ENCODE results near the gene DDC.

The DDC gene, protein sequence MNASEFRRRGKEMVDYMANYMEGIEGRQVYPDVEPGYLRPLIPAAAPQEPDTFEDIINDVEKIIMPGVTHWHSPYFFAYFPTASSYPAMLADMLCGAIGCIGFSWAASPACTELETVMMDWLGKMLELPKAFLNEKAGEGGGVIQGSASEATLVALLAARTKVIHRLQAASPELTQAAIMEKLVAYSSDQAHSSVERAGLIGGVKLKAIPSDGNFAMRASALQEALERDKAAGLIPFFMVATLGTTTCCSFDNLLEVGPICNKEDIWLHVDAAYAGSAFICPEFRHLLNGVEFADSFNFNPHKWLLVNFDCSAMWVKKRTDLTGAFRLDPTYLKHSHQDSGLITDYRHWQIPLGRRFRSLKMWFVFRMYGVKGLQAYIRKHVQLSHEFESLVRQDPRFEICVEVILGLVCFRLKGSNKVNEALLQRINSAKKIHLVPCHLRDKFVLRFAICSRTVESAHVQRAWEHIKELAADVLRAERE

GRCh38 chr7:50564640-50565558, at the start of gene DDC:
TSS of gene DDC (minus strand) at chr7:50565405. CDS start at chr7:50544085, 21,320 bp downstream.
- no peak for DNase-seq (ENCODE audit: low read depth)

GRCh38 chr7:50613473-50613872, 48.3 kb upstream of the DDC start:
- DNase-seq (ENCODE audit: low read depth): no peak

GRCh38 chr7:50612704-50613103, 47.5 kb upstream of the DDC start:
- DNase-seq (ENCODE audit: low read depth): no peak

GRCh38 chr7:50610521-50611277, 45.5 kb upstream of the DDC start:
- peak; percentile 34 for DNase-seq (ENCODE audit: low read depth)

DNA sequence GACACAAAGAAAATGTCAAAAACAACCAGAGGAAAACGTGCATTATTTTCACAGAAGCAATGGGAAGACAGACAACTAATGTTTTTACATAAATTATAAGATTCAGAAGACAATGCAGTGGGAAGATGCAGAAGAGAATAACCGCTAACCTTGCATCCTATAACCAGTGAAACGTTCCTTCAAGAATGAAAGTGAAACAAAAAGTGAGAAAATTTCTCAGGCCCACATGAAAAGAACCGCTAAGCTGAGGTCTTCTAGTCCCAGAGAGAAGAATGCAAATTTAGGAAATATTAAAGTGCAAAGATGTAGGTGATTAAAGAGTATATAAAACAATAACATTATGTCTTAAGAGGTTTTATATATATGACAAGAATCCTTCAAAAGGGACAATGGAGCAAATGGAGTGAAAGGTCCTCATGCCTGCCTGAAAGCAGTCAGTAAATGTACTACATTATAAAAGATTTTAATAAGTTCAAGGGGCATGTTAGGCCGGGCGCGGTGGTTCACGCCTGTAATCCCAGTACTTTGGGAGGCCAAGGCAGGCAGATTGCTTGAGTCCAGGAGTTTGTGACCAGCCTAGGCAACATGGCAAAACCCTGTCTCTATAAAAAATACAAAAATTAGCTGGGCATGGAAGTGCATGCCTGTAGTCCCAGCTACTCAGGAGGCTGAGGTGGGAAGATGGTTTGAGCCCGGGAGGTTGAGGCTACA, 43.1 kb upstream of the DDC start:
- DNase-seq (ENCODE audit: low read depth): no peak

DNA sequence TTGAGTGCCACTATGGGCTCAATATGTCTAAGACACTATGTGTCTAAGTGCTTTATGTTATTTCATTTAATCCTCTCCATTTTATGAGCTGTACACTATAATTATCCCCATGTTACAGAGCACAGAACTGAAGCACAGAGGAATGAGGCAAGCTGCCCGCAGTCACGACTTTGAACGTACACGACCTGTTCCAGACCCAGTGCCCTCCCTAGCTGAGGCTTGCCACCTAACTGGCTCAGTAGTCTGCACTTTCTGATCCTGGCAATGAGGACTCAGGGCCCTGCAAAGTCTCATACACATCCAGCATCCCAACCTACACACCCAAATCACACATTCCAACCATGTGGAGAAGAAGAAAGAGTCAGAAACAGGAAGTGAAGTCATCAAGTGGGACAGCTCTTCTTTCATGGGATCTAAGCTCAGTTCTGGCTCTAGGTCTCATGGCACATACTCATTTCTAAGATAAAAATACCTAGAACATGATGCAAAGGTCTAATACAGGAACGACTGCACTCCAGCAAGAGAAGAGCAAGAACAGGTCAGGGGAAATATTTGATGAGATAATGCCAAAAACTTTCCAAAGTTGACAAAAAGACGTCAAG, 42.4 kb upstream of the DDC start:
- no peak for DNase-seq (ENCODE audit: low read depth)

DNA sequence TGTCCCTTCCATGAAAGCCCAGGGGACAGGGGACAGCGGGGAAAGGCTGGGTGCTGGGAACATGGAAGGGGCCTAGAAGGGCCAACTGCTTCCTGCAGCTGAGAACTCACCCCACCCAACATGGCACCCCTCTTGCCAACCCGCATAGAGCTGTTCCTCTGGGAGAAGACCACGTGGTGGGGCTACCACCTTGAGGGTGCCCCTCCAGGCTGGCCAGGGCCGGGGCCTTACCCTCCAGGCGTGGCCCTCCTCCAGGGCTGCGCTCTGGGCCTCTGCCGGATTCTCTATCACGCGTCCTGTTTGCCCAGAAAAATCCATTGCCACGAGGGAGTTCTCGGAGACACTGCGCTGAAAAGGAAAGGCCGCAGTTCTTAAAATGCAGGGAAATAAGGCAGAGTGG, 39.9 kb upstream of the DDC start:
- DNase-seq (ENCODE audit: low read depth): no peak

GRCh38 chr7:50603287-50603686, 38.1 kb upstream of the DDC start:
- DNase-seq (ENCODE audit: low read depth): no peak

GRCh38 chr7:50599385-50599784, 34.2 kb upstream of the DDC start:
- DNase-seq (ENCODE audit: low read depth): no peak

DNA sequence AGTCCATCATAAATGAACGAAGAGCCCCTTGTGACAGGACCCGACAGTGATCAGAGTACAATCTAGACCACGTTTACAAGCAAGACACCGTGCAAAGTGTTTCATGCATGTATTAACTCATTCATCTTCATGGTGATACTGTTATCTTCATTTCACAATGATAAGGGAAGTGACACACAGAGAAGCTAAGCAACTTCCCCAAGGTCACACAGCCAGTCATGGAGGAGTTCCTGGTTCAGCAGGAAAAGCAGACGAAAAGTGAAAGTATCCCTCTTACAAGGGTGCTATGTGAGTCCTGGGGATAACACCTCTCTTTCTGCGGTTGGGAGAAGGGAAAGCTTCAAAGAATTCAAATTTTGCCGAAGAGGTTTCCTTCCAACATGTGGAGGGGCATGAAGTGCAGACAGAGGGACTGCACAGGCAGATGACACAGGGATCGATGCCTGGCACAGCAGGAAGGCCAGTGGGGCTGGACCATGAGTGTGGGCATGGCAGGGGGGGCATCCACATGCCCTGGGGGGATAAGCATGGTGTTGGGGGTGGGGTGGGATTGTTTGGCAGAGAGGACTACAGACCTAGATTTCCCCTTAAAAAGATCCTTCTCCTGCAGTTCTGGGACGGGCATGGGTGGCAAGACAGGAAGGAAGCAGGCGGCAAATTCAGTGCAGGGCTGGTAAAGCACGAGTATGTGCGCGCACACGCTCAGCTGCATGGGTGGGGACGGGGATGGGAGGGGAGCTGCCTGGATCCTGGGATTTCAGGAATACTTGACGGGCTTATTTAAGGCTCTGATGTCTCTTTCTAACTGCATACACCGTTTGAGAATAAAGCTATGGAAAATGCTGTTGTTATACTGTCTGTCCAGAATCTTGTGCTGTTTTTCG, 33.5 kb upstream of the DDC start:
- no peak for DNase-seq (ENCODE audit: low read depth)

- no peak for DNase-seq (ENCODE audit: low read depth)
Measured at GRCh38 chr7:50596484-50596883, 31.3 kb upstream of the DDC start.

DNA sequence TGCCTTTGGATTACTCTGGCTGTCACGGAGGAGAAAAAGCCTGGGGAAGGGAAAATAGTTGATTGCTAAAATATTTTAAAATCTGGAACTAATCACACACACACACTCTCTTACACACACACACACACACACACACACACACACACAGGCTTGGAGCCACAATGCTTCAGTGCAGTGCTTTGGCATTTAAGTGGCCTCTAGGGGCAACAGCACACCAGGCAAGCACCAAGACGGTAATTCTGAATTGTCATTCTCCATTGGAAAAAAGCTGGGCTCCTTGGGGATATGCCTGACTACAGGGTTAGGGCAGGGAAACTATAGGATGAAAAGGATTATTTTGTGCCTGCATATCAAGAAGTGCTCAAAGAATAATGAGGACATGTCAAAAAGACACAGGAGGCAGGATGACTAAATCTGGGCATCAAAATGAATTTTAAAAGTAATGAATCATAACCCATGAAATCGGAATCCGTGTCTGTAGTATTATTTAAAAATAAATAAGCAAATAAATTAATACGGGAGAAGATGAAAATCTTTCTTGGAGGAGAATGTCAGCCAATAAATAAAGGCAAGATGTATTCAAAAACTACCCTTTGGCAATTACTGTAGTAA, 30.4 kb upstream of the DDC start:
- no peak for DNase-seq (ENCODE audit: low read depth)

DNA sequence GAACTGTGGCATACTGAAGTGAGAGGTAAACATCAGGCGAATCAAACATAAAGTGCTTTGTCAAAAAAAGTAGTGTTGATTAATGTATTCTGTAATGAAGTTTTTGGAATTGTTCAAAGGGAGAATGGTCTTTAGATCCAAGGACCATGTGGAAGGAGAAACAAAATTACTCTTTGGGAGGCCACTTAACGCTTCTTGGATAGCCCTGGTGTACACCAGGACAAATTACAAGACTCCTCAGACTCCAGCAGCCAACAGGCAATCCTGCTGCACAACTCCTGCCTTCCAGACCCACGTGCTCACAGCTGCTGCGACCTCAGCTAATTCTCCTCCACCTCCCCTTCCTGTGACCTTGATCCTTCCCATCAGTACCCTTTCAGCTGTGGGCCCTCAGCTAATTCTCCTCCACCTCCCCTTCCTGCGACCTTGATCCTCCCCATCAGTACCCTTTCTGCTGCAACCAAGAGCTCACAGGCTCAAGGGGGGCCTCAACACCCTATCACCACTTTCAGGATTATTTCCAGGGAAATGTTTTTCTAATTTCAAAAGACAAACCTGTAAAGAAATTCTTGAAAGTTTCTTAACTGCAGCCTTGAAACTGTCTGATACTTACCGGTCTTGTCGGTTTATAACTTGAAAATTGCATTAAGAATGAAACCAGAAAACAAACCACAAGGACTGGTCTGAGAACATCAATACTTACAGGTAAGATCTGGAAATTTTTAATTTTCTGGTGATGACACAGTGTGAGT, 29.7 kb upstream of the DDC start:
- DNase-seq (ENCODE audit: low read depth): no peak

DNA sequence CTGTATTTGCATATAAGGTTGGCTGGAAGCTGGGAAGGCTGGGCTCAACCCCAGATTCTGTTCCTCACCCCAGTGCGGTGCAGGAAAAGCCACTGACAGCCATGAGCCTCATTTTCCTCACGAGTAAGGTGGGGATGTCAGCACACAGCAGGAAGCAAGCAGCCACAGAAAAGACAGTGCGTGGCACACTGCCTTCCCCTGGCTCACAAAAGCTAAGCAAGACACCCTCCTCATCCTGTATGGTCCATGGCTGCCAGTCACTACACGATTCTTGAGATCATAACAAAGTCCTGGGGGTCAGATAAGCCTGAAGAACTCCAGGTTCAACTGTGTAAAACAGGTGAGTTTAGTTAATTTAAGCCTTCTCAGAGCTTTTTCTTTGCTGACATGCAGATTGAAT, 28.9 kb upstream of the DDC start:
- DNase-seq (ENCODE audit: low read depth): no peak

GRCh38 chr7:50592940-50593339, 27.7 kb upstream of the DDC start:
- DNase-seq (ENCODE audit: low read depth): no peak

DNA sequence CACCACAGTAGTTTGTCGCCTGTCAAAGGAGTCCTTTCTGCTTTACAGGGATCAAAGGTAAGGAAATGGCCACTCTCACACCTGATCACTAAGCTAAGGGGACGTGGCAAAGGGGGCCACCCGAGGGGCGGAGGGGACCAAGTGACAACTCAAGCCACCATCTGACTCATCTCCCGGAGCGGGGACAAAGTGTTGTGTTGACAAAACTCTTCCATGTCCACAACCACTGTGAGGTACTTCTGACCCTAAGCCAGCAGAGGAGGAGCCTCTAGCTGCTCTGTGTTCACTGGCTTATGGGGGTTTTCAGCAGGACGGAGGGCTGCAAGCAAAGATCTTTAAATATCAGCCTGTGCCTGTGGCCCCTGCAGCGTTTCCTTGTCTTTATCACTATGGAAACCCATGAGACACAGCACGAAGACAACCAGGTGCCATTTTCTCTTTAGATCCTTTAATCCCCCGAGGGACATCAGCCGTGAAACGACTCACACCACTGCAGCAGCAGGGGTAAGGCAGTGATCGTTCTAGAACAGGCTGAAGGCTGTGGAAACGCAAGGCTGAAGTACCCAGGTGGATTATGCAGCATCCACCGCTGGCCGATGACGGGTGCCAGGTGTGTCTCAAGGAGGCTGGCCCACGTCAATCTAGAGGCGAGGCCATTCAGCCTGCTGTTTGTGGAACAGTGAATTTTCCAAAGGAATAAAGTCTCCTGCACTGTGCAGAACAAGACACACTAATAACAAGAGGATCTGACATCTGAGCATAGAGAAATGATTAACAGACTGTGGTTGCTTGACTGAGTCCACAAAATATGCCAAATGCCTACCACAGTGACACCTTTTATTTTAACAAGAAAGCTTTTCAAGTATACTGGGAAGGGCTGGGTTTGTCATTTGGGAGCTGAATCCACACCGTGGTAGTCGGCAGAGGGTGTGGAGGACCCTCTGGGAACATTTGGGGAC, 26.6 kb upstream of the DDC start:
- DNase-seq (ENCODE audit: low read depth): no peak

- DNase-seq (ENCODE audit: low read depth): no peak
Measured at GRCh38 chr7:50591098-50591479, 25.9 kb upstream of the DDC start.

- DNase-seq (ENCODE audit: low read depth): no peak
Measured at GRCh38 chr7:50590535-50590934, 25.3 kb upstream of the DDC start.

Data from activated T-cell treated with anti-CD3 and anti-CD28 coated beads for 24 hours (primary cell).